GM03348 (cell line): ENCODE data around the gene RIMS1.

Source experiments
- DNase-seq: peaks from one replicate; pipeline ENCODE4 v3.0.0; 2012; ENCODE audit warnings: low spot score

RIMS1 gene, protein sequence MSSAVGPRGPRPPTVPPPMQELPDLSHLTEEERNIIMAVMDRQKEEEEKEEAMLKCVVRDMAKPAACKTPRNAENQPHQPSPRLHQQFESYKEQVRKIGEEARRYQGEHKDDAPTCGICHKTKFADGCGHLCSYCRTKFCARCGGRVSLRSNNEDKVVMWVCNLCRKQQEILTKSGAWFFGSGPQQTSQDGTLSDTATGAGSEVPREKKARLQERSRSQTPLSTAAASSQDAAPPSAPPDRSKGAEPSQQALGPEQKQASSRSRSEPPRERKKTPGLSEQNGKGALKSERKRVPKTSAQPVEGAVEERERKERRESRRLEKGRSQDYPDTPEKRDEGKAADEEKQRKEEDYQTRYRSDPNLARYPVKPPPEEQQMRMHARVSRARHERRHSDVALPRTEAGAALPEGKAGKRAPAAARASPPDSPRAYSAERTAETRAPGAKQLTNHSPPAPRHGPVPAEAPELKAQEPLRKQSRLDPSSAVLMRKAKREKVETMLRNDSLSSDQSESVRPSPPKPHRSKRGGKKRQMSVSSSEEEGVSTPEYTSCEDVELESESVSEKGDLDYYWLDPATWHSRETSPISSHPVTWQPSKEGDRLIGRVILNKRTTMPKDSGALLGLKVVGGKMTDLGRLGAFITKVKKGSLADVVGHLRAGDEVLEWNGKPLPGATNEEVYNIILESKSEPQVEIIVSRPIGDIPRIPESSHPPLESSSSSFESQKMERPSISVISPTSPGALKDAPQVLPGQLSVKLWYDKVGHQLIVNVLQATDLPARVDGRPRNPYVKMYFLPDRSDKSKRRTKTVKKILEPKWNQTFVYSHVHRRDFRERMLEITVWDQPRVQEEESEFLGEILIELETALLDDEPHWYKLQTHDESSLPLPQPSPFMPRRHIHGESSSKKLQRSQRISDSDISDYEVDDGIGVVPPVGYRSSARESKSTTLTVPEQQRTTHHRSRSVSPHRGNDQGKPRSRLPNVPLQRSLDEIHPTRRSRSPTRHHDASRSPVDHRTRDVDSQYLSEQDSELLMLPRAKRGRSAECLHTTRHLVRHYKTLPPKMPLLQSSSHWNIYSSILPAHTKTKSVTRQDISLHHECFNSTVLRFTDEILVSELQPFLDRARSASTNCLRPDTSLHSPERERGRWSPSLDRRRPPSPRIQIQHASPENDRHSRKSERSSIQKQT (N-terminal part only)

DNA sequence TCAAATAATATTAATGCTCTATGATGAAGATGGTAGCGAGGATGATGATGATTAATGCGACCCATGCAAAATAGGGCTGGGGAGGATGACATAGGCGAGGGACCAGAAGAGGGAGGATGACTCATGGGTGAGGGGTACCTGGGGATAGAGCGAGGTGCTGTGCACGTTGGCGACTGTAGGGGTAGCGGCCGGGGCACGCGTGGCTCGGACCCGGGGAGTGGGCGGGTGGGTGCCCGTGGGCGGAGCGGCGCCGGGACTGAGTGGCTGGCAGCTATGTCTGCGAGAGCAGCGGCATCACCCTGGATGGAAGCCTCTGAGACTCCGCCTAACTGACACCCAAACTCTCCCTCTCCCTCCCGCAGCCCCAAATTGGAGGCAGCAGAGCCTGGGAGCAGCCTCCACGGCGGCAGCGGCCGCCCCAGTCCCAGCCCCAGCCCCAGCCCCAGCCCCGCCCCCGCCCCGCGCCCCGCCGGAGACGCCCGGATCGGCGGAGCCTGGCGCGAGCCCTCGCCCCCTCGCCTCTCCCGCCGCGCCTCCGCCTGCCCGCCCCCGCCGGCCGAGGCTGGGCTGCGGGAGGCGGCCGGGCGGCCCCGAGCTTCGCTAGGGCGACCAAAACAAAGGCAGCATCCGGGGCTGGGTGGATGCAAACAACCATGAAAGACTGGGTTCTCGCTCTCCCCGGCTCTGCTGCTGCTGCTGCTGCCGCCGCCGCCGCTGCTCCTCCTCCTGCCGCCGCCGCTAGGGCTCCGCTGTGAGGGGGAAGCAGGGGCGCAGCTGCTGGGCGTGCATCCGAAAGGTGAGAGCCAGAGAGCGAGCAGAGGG lies at the start of gene RIMS1:
Gene RIMS1 (plus strand): TSS at position 367 of the 822 bp plus-strand sequence. CDS start 474 bp downstream, outside the sequence.
- peak; percentile 69 for DNase-seq

DNA sequence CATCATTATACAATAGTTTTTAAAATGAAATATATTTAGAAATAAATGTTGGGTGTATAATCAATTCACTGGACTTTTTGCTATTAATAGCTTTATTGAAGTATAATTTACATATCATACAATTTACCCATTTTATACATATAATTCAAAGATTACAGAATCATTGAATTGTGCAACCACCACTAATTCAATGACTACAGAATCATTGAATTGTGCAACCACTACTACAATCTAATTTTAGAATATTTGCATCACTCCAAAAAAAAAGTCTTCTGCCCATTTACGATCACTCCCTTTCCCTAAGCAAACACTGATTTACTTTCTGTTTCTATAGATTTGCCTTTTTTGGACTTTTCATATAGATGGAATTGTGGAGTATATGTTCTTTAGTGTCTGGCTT lies 35.1 kb upstream of the RIMS1 start:
- no peak for DNase-seq

DNA sequence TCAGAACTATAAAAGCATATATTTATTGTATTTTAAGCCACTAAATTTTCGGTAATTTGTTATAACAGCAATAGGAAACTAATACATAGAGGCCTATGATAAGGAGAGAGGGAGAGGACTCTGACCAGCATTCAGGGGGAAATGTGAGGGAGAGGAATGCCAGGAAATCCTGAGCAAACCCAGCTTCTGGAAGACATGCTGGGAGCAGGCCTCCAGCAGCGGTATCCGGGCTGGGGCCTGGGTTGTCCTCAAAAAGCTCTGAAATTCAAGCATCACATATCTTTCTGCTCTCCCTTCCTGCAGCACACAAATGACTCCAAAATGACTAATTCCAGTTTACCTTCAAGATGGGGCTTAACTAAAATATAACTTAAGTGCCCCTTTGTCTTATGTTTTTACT lies 33.4 kb upstream of the RIMS1 start:
- peak; percentile 51 for DNase-seq

DNA sequence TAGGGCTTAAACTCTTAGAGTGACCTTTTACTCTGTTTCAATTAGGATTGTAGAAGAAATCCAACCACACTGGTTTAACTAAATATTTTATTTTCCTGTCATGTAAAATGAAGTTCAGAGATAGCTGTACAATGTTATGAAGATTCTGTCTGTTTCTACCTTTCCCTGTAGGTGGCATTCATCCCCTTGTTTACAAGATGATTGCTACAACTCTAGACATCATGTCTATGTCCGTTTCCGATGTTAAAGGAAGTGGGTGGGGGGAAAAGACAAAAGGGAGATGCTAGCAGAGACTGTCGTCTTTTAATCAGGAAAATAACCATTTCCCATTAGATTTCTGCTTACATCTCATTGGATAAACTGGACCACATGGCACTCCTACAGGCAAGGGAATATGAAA lies 30.9 kb upstream of the RIMS1 start:
- DNase-seq: peak; percentile 16

DNA sequence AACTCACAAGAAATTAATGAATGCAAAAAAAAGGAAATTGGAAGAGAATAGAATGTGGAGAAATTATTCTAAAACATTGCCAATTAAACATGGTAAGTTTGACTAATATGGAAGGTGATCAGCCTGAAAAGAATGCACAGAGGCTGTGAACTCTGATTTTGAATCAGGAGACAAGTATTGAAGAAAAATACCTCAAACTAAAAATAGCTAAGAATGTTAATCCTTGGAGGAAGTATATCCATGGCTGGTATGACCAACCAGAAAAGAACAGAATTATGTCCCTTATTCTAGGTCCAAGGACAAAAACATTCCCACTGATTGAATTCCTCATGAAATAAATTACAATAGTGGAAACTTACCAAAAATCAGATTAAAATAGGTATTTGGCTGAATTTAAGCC lies 7.3 kb upstream of the RIMS1 start:
- peak; percentile 64 for DNase-seq

DNA sequence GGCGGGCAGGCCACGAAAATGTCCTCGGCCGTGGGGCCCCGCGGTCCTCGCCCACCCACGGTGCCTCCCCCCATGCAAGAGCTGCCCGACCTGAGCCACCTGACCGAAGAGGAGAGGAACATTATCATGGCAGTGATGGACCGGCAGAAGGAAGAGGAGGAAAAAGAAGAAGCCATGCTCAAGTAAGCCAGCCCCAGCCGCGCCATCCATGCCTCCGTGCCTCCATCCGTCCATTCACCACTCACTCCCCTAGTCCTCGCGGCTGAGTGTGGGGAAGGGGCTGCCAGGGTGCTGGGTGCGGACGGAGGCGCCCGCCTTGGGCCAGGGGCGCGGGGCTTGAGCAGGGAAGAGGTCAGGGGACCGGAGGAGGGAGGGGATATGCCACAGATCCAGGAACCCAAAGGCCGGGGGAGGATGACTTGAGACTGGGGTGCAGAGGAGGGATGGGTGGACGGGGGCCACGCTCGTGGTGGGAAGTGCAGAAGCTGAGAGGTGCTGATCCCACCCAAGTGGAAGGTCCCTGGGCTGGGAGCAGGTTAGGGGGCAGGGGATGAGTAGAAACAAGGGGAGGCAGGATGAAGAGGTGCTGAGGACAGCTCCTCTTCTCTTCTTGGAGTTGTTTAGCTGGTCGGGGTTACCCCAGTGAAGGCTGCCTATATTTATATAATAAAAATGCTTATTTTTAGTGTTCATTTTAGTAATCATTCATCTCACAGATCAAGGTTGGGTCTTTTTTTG lies 825 bp downstream of the RIMS1 start:
- peak; percentile 54 for DNase-seq

DNA sequence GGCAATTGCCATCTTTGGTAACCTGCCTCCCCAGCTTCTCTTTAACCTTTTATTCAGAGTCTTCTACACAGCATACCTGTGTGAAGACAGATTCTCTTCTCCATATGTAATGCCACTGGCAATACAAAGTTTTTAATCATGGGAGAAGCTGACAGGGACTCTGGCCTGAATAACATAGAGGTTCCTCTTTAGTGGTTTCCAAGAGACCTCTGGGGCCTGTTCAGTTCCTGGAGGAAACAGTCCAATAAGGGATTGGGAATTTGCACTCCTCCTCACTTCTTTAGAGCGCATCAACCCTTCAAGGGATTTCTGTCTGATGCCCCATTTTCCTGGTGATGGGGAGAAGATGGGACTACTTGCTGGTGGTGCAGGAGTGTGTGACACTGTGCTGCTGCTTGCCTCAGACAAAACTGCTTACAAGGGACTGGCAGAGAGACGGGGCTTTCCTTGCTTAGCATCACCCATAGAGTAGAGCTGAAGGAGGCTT lies 1.4 kb downstream of the RIMS1 start:
- DNase-seq: no peak

DNA sequence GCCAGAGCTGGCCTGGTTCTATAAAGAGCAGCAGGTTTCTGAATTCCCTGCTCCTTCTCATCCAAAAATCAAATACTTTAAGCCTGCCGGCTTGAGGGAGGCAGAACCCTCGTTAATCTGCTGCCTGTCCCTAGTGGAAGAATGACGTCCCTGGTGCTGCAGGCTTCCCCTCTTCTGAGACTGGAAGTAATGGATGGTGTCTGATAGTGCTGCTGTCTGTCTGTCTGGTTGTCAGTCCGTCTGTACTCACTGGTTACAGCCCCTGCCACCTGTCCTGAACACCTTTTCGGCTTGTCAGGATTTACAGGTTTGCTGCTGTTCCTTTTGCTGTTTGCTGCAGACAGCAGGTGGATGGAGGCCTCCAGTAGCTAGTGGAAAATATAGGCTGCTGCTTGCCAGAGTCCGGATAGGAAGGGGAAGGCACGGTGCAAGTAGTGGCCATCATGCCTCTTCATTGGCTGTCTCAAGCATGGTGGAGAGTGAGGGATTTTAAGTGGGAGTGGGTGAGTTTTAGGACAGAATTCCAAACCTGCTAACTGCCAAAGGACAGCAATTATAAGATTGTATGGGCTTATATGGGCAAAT lies 2.5 kb downstream of the RIMS1 start:
- no peak for DNase-seq

DNA sequence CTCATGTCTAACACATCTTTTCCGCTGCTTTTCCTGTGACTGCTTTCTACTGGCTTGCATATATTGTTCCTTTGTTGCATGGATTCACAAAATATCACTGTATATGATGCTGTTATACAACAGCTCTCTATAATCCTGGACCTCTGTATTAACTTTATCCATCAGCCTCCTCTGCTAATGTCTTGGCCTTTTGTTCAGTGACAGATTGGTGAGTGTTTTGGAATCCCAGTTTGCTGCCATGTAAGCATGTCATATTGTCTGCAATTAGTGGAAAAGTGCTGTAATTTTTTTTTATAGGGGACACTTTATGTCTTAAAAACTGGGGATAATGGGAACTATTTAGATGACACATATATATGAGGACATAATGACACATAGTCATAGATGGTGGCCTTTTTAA lies 3.0 kb downstream of the RIMS1 start:
- DNase-seq: no peak

DNA sequence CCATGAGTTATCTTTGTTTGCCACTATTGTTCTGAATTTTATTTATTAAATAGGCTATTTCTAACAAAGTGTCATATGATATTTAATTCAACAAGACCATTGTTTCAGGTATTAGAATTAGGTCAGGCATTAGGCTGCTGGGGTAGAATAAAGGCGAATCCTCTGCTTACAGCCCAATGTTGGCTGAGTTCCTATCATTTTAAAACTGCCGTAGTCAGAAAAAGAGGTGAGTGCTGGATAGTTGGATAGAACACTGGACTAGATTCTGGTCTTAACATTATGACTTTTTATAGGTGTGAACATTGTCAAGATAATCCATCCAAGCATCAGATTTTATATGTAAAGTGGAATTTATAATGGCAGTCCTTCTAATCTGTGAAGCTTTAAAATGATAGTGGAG lies 6.3 kb downstream of the RIMS1 start:
- no peak for DNase-seq

DNA sequence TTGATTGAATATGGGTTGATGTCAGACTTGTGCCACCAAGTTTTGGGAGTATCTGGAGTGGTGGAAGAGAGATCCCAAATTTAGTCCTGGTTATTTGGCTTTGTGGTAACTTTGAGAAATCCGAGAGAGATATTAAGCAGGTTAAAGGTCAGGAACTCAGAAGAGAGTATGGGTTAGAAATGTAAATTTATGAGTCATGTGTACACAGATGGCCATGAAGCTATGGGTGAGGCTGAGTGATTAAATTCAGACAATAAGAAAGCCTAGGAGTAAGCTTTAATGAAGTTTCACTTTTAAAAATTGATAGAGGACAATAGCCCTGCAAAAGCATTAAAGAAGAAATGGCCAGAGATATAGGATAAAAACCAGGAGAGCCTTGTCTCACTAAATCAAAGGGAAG lies 14.3 kb downstream of the RIMS1 start:
- DNase-seq: no peak

DNA sequence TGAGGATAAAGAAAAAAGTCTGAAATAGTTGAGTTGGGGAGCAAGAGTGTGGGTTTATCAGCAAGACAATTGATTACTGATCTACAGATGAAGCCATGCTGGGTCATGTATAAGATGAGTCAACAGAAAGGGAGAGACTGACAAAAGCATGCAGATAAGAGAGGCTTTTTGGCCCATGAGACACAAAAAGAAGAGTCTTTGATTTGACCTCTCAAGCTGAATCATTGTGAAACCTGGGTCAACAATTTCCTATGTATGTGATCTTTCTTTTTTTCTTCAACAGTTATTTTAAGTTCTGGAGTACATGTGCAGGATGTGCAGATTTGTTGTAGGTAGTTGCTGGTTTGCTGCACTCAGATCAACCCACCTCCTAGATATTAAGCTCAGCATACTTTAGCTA lies 15.9 kb downstream of the RIMS1 start:
- no peak for DNase-seq

DNA sequence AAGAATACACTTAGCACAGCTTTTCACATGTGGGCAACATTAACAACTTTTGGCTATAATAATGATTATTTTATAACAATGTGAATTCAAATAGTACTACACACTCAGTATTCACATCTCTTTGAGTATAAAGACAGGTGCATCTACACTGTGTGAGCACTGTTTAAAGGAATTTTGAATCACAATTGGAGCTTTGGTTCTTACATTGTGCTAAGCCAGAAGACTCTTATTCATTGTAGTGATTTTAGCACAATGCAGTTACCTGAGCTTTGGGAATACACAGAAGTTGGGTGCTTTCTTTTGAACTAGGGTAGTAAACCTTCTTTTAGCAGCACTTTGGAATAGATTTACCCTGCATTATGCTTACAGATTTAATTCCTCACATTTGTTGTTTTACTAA lies 20.5 kb downstream of the RIMS1 start:
- no peak for DNase-seq

DNA sequence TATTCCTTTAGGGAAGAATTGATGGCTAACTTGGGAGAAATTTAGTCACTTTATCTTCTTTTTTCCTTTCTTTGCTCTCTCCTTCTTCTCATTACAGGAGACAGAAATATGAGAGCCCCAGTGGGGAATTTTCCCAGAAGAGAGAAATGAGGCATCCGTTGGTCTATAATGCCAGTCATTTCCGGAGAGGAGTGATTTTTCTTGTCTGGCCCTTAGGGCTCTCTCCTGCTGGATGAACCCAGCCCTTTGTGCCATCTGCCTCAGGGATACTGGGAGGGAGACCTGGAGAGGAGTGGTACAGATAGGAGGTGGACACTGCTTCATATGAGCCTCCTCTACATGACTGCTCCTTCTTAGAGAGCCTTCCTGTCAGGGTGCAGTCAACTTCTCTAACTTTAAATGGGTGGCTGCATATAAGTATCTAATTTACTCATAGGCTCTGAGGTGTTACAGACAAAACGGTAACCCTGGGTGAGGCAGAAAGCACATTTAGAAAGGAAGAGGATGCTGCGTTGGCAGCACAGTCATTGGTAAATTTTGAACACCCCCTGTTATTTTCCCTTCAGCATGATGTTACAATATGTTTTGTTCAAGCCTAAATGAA lies 21.9 kb downstream of the RIMS1 start:
- no peak for DNase-seq

DNA sequence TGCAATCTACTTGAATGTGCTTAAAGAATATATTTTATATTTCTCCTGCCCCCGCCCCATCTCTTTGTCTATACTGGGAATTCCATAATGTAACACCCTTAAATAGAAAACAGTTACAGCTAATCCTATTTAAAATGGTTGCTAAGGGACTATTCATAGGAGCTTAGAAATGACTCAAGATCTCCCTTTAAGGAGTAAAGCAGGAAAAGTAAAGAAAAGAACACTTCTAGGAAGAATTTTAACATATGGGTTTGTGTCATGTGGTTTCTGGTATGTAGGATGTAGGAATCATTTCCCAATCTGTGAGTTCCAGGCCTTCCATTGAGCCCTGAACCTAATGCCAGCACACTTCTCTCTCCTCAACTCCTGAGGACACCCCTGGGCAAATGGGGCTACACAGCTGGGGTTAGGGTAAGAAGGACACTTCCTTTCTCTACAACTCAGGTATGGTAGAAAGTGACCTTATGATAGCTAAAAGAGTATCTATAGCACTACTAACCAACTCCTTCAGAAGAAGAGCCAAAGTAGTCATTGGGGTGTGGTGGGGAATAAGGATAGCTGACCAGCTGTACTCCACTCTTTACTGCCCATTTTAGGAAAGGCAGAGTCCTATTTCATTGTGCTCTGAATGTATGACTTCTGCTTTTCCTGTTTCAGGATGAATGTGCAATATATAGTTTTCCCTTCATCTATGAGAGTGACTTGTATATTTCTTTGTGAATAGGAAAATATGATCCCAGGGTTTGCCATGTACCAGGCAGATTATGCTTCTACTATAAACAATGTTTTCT lies 27.3 kb downstream of the RIMS1 start:
- no peak for DNase-seq

DNA sequence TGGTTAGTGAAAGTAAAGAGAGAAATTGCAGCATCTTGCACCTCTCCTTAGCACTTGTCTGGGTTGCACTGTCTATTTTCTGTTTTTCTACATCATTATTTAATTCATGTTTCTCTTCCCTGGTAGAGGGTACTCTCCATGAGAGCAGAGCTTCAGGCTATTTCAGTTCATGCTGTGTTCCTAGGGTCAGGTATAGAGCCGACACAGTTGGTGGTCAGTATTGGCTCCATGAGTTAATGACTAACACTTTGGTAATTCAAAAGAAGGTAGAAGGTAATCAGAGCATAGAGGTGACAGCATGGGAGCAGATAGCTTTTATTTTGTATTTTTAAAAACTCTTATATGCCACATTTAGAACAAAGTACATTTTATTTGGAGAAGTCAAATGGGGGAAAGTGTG lies 42.7 kb downstream of the RIMS1 start:
- no peak for DNase-seq

DNA sequence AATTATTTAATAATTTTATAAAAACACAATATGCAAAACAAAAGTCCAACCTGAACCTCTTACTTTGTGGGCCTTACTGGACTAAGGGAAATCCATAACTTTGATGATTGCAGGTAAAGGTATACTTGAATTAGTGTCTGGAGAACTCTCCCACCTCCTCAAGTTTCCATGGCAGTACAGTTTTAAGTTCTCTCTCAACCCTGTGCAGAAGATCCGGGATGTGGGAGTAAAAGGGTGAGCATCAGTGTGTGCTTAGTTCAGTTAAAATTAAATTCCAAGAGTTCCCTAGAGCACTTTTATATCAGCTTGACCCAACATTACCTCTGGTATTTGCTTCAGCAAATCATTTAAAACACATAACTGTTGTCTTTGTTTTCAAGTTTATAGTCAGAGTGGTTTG lies 47.5 kb downstream of the RIMS1 start:
- DNase-seq: no peak

DNA sequence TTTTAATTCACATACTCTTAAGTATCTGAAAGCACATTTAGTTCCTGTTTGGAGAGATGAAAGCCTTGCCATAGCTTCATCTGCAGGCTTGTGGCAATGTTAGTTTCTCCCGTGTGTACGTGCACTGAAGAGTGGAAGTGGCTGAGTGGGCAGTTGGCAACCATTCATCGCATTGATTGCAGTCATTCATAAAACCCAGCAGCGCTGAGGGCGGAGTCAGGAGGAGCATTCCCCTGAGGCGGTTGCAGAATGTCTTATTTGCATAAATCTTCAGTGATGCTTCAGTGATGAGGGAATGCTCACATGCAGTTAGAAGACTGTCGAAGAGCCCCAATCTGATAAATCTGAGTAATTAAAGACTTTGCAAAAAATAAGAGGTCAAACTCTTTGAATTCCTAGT lies 79.1 kb downstream of the RIMS1 start:
- no peak for DNase-seq

DNA sequence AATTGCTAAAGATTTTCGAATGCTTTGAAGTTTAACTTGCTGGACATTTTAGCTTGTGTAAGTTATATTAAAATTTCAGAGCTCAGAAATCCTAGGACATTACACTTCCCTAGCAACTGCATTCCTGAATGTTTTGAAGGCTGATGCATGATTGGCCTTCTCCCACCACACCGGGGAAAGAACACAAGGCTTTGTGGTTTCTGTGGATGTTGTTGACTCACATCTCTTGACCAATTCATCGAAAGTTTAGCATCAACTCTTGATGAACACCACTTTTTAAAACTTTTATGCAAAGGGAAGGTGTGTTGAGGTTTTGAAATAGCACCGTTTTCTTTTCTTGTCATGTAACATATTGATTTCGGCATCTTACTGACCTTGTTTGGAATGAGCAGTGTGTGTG lies 81.1 kb downstream of the RIMS1 start:
- DNase-seq: peak; percentile 78
